HG02588 (cell line): Measurements from ENCODE around the gene FAF1.
"Not testable (repeated sequence)": the region's sequence is repeated elsewhere in the genome, so short reads cannot be mapped to it uniquely, and the experiment has no call there.

Experiments used
- ATAC-seq: cut with Tn5 transposase; IDR thresholded peaks from one replicate; pipeline ENCODE4 v1.9.1; 2021; ENCODE audit warnings: mild to moderate bottlenecking, moderate library complexity; ENCODE audit not compliant: unreplicated experiment

Gene FAF1

DNA sequence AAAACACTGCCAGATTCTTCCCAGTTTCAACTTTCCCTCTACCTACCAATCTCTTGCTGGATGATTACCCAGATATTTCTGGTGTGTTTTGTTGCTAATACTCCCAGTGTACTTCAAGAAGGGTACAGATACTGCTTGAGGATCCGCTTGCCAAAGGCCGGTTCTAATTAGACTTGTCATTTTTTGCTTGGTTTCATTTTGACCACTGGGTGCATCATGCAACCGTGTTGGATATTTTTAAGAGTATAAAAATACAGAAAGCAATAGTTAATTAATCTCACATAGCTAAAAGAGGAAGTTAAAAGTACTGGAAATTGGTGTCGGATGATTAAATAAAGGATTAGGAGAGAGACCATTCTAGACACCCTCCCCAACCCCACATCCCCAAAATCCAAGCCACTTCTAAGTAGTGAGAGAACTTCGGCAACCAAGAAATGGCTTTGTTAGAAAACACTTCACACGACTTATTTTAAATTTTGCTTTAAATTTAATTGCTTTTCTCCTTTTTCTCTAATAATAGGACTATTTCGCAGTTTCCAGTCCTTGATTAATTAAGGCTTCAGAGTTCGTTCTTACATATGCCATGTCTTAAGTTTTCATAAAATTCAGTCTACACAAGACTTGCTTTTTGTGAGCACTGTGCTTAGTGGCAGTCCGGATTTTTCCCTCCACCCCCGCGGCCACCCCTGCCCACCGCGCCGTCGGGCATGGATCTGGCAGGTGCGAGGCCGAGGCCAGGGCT lies 7.5 kb upstream of the FAF1 start:
- no peak for ATAC-seq

GRCh38 chr1:50966991-50967390 lies 6.9 kb upstream of the FAF1 start:
- ATAC-seq, result no peak

DNA sequence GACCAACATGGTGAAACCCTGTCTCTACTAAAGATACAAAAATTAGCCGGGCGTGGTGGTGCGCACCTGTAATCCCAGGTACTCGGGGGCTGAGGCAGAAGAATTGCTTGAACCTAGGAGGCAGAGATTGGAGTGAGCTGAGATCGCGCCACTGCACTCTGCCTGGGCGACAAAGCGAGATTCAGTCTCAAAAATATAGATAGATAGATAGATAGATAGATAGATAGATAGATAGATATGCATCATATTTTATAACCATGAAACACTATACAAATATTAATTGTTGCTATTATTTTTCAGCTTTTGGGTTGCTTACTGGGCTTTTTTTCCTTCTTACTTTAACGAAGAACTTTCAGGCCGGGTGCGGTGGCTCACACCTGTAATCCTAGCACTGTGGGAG lies 4.8 kb upstream of the FAF1 start:
- ATAC-seq, result no peak

DNA sequence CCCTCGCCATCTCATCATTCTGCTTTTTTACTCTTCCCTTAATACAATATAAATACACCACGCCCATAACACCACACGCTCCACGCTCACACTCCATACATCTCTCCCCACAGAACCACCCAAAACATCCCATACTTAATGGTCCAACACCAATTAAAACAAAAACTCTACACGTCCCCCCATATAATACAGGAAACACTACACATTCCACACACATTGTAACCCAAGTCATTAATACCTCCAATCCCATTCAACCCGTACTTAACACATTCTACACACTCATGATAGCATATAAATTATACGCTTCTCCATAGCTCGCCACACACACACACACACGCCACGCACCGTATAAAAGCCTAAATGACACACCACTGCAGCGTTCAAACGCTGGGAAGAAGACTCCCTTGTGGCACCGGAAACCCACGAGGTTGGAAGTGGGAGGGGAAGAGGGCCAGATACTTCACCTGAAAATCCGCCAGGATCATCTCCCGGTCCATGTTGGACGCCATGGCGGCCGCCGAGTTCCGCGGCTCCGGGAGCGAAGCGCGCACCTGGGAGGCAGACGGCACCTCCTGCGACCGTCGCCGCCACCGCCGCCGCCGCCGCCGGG lies 659 bp downstream of the FAF1 start:
- ATAC-seq, result peak; percentile 10

GRCh38 chr1:50955116-50955515 lies 5.0 kb downstream of the FAF1 start:
- ATAC-seq, result no peak

GRCh38 chr1:50952566-50952965 lies 7.5 kb downstream of the FAF1 start:
- ATAC-seq, result not testable (repeated sequence)

DNA sequence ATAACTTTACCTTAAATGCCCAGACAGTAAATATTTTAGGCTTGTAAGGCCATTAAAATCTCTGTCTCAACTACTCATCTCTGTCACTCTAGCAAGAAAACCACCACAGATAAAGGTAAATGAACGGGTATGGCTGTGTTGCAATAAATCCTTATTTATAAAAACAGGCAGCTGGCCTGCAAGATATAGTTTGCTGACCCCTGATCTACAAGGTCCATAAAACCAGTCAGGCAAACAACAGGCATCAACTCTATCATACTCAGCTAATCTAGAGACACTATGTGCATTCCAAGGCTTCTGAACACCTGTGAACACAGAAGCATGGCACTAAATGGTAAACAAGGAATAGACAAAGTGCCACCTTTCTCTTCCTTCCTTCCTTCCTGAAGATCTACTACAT lies 9.7 kb downstream of the FAF1 start:
- no peak for ATAC-seq

GRCh38 chr1:50949286-50949982 lies 10.6 kb downstream of the FAF1 start:
- no peak for ATAC-seq

GRCh38 chr1:50942334-50942733 lies 17.7 kb downstream of the FAF1 start:
- ATAC-seq, result no peak

GRCh38 chr1:50940291-50940690 lies 19.8 kb downstream of the FAF1 start:
- no peak for ATAC-seq

GRCh38 chr1:50936321-50936720 lies 23.7 kb downstream of the FAF1 start:
- ATAC-seq, result no peak

GRCh38 chr1:50935276-50935675 lies 24.8 kb downstream of the FAF1 start:
- not testable (repeated sequence) for ATAC-seq

- ATAC-seq, result no peak
These were observed 25.2 kb downstream of the FAF1 start for GRCh38 chr1:50934838-50935237.

- not testable (repeated sequence) for ATAC-seq
These were observed 26.3 kb downstream of the FAF1 start for GRCh38 chr1:50933770-50934169.

DNA sequence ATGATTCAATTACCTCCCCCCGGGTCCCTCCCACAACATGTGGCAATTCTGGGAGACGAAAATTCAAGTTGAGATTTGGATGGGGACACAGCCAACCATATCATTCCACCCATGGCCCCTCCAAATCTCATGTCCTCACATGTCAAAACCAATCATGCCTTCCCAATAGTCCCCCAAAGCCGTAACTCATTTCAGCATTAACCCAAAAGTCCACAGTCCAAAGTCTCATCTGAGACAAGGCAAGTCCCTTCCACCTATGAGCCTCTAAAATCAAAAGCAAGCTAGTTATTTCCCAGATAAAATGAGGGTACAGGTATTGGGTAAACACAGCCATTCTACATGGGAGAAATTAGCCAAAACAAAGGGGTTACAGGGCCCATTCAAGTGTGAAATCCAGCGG lies 28.0 kb downstream of the FAF1 start:
- not testable (repeated sequence) for ATAC-seq

- no peak for ATAC-seq
These were observed 28.9 kb downstream of the FAF1 start for GRCh38 chr1:50930965-50931737.

DNA sequence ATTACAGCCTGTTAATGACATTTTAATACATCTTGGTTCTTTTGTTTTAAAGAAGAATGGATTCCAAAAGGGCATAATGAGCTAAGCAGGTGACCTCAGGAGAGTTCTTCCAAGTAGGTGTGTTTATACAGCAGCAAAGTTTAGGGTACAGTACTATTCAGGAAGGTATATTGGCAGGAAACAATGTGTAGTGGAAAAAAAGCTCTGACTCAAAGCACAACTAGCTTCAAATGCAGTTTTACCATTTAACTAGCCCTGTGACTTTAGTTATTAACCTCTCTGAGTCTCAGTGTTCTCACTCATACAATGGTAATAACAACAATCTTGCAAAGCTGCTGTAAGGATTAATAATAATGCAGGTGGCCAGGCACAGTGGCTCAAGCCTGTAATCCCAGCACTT lies 29.9 kb downstream of the FAF1 start:
- no peak for ATAC-seq

GRCh38 chr1:50929376-50929958 lies 30.6 kb downstream of the FAF1 start:
- ATAC-seq, result no peak

DNA sequence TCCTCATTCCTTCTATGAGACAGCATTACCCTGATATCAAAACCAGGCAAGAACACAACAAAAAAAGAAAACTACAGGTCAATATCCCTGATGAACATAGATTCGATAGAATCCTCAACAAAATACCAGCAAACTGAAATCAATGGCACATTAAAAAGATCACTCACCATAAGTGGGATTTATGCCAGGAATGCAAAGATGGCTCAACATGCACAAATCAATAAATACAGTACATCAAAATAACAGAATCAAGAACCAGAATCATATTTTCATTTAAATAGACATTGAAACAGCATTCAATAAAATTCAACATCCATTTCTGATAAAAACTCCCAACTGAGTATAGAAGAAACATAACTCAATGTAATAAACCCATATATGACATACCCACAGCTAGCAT lies 36.5 kb downstream of the FAF1 start:
- no peak for ATAC-seq

DNA sequence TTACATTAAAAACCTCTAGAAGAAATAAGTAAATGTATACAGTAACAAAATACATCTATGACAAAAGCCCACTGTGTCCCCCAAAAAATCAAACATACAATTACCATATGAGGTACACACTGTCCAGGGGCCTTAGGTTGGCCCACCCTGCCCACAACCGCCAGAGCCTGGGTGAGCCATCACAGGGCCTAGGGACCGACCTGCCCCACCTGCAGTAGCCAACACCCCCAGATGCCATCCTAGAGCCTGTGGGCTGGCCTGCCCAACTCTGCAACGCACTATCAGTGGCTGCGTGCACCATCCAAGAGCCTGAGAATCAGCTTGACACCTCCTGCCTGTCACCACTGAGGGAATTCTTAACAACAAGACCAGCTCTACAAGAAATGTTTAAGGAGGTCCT lies 39.0 kb downstream of the FAF1 start:
- ATAC-seq, result no peak

GRCh38 chr1:50920409-50920808 lies 39.7 kb downstream of the FAF1 start:
- ATAC-seq, result no peak
